Subcutaneous adipose tissue (tissue), 4 donors: Measurements from ENCODE around the gene U2SURP. TPM values are rescaled to one million over a fixed set of nuclear protein-coding genes. Genes with fewer than 3 reads are reported as not detected.

Experiments used
- total RNA-seq, 4 donors: library from RNA; depleted of rRNA; stranded (reverse); fragments of >200 nt; gene quantifications; one replicate each; pipeline ENCODE4 v1.1.0, GENCODE V29; 2016
- TF ChIP-seq, protein P1 (sequence below): fragments of 450-650 bp; IDR thresholded peaks from one replicate; pipeline ENCODE4 v1.5.1; 2016; ENCODE audit warnings: low read depth, mild to moderate bottlenecking, control low read depth, antibody characterized with exemption, moderate library complexity

Gene U2SURP
- total RNA-seq, 4 donors from 2014 or later, result 89.5 to 150 (median 92.2) TPM

DNA sequence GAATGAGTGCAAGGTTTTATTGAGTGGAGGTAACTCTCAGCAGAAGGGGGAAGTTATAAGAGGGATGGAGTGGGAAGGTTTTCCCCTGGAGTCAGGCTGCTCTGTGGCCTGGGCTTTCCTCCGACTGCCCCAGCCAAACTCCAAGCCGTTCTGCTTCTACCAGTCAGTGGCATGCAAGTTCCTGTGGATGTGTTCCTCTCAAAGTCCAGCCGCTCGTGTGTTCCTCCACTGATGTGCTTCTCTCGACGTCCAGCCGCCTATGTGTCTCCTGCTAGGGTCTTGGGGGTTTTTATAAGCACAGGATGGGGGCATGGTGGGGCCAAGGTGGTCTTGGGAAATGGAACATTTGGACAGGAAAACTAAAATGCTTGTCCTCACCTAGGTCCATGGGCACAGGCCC lies 9.0 kb upstream of the U2SURP start:
- TF ChIP-seq, protein P1, sequence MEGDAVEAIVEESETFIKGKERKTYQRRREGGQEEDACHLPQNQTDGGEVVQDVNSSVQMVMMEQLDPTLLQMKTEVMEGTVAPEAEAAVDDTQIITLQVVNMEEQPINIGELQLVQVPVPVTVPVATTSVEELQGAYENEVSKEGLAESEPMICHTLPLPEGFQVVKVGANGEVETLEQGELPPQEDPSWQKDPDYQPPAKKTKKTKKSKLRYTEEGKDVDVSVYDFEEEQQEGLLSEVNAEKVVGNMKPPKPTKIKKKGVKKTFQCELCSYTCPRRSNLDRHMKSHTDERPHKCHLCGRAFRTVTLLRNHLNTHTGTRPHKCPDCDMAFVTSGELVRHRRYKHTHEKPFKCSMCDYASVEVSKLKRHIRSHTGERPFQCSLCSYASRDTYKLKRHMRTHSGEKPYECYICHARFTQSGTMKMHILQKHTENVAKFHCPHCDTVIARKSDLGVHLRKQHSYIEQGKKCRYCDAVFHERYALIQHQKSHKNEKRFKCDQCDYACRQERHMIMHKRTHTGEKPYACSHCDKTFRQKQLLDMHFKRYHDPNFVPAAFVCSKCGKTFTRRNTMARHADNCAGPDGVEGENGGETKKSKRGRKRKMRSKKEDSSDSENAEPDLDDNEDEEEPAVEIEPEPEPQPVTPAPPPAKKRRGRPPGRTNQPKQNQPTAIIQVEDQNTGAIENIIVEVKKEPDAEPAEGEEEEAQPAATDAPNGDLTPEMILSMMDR, result no peak

DNA sequence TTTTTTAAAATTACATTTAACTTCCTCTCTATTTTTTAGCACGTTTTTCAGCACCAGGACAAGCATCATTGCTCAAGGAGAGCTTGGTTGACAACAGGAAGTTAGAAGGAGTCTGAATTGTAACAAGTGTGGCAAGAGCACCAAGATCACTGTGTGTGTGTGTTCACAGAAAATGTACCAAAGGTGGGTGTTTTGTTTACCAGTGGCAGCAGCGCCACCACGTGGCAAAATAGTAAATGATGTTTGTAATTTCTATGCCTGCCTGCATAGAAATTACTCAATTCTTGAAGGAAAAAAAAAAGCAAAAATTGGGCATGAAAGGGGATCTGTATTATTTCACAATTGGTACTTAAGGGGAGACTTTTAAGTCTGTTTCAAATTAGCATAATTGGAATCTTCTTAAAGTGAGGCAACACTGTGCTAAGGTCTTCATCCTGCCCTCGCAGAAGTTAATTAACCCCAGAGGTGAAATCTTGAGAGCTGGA lies 7.4 kb upstream of the U2SURP start:
- TF ChIP-seq, protein P1, result no peak

DNA sequence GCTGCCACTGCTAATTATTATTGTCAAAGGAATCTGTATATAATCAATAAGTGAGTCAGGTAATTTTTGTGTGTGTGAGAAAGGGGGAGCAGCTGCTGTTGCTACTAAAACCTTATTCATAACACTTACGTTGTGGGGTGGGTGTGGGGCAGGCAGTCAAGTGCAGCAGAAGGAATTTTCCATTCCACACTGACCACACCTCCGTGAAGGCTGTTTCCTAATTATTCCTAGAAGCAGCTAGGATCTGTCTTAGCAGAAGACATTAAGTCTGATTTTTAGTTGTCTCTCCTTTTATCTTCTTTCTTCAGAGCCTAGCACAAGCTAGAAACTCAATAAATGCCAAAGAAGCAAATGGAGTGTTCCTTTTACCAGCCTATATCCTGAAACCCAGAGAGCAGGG lies 4.0 kb upstream of the U2SURP start:
- TF ChIP-seq, protein P1, result no peak

DNA sequence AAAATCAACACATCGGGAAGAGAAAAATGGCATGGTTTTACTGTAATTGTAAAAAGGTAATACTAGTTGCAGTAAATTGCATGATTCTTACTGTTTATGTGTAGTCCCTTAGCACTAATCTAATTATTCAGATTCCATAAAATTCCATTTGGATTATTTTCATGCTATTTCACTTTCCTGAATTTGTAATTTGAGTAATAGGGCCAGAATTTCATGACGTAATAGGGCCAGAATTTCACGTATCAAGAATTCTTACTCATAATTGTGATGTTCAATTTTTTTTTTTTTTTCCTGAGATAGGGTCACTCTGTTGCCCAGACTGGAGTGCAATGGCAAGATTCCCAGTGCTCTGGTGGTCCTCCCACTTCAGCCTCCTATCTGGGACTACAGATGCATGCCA lies 2.9 kb upstream of the U2SURP start:
- TF ChIP-seq, protein P1, result no peak

DNA sequence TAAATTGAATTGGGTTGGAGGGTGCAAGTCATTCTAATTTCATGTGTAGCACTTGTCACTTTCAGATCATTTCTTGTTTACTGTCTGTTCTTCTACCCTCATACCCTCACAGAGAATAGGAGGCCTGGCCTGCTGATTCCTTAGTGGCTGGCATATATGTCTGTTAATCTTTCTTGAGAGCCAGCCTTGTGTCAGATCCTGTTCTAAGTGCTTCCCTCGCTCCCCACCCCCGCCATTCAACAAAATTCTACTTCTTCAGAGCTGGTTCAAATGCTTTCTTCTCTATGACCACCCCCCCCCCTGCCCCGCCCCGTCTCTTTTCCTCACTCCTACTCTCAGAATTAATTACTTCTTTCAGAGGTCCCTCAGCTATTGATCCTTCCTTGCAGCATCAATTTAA lies 1.5 kb upstream of the U2SURP start:
- TF ChIP-seq, protein P1, result no peak

DNA sequence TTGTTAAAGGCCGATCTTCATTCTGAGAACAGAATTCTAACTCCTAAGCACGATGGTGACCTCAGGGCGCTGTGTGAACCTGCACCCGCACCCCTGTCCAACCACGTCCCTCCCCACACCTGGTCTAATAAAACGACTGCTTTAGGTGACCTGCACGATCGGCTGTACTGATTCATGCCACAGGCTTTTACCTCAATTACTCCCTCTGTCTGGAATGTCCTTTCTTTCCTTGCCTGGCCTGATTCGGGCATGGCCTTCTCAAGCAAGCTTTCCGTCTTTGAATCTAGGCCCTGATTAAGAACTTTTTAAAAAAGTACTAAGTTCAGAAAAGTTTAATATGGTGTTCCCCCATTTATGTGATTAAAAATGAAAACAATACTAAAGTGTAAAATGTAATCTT lies 842 bp upstream of the U2SURP start:
- TF ChIP-seq, protein P1, result no peak

DNA sequence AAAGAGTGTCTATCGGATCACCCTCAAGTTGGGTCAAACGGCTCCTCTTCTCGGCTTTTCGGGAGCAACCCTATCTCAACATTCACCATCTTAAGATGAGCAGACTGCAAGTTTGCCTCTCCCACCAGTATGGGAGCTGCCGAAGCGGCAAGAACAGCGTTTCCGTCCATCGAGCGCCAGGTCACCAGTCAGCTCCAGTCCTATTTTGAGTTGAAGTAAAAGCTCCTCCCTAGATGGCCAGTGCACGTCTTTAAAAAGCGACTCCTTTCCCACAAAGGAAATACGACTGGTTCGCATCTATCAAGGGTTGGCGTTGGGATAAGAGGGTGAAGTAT lies 369 bp upstream of the U2SURP start:
- TF ChIP-seq, protein P1, result no peak
